HepG2 (cell line): Measurements from ENCODE around the gene SIN3A. TPM values are rescaled to one million over a fixed set of nuclear protein-coding genes. Genes with fewer than 3 reads are reported as not detected.

Source experiments
- ATAC-seq: fragments of 200-7000 bp; cut with Tn5 transposase; 3 replicates; pipeline ENCODE4 v1.9.1; 2020; ENCODE audit warnings: mild to moderate bottlenecking, moderate library complexity
- BruUV-seq: library from RNA; stranded (reverse); fragments of 400-500 nt; replicated peaks from 2 replicates; lab custom pipeline; 2021; lab: Mats Ljungman, UMichigan
- CTCF ChIA-PET: fragments of 300-600 bp; formaldehyde crosslinking; extraction: SDS; loops from one replicate; lab custom pipeline; 2021; ENCODE audit warnings: low total read pairs, inconsistent platforms, low intra/inter-chr PET ratio; lab: Yijun Ruan, JAX
- POLR2A ChIA-PET: fragments of 350-600 bp; sonication (Branson Sonifier 250); formaldehyde crosslinking; loops from one replicate; lab custom pipeline; 2020; ENCODE audit warnings: antibody characterized with exemption, inconsistent platforms; lab: Yijun Ruan, JAX
- DNase-seq: peaks from one replicate; pipeline ENCODE4 v3.0.0-alpha.2; 2015; ENCODE audit warnings: low spot score
- FAIRE-seq: peaks from 3 replicates; lab custom pipeline; 2011; peaks lifted over from hg19 to GRCh38; lab: Jason Lieb, UNC
- H2AFZ ChIP-seq: one replicate; pipeline ENCODE4 v1.6.1; 2011; ENCODE audit warnings: low read length, inconsistent platforms
- H3K27ac ChIP-seq: fragments of 300-600 bp; 3 replicates; pipeline ENCODE4 v1.8.0; 2011; ENCODE audit warnings: mixed run types, mild to moderate bottlenecking, mixed read lengths, low read length, inconsistent platforms; ENCODE audit not compliant: insufficient read depth; ENCODE audit errors: extremely low read length
- H3K27me3 ChIP-seq, 2 experiments: fragments of 200-600 bp in 1 of 2; 2 replicates in 1 of 2; 3 replicates in 1 of 2; pipeline versions ENCODE4 v1.6.0 to v1.8.0; 2011; ENCODE audit warnings: low read length in 2 of 2, mild to moderate bottlenecking in 2 of 2, moderate library complexity in 2 of 2, inconsistent platforms in 1 of 2; ENCODE audit not compliant: insufficient read depth in 2 of 2, control insufficient read depth in 1 of 2
- H3K36me3 ChIP-seq, 2 experiments: fragments of 200-600 bp in 1 of 2; replicated peaks in 1 of 2; 2 replicates in 1 of 2; 3 replicates in 1 of 2; pipeline versions ENCODE4 v1.5.1 to v1.8.0; 2011; ENCODE audit warnings: low read length in 2 of 2, inconsistent platforms in 1 of 2; ENCODE audit not compliant: insufficient read depth in 2 of 2, control insufficient read depth in 1 of 2
- H3K4me1 ChIP-seq: 2 replicates; pipeline ENCODE4 v1.5.1; 2012; ENCODE audit warnings: low read length, inconsistent platforms; ENCODE audit not compliant: insufficient read depth
- H3K4me2 ChIP-seq: 2 replicates; pipeline ENCODE4 v1.6.0; 2011; ENCODE audit warnings: low read depth, low read length, inconsistent platforms
- H3K4me3 ChIP-seq, 3 experiments: fragments of 200-600 bp in 1 of 3; sonication (generic), shearing (Covaris generic) in 1 of 3; replicated peaks in 1 of 3; 2 replicates each; pipeline ENCODE4 v1.5.1; 2011 to 2016; ENCODE audit warnings: low read length in 3 of 3, inconsistent platforms in 2 of 3, low read depth in 2 of 3, mild to moderate bottlenecking in 2 of 3, control low read depth in 1 of 3, mixed read lengths in 1 of 3; ENCODE audit not compliant: insufficient read depth in 1 of 3
- H3K79me2 ChIP-seq: one replicate; pipeline ENCODE4 v1.6.1; 2011; ENCODE audit warnings: low read length, inconsistent platforms; ENCODE audit not compliant: insufficient read depth
- H3K9ac ChIP-seq: 2 replicates; pipeline ENCODE4 v1.6.0; 2011; ENCODE audit warnings: mild to moderate bottlenecking, low read depth, low read length, inconsistent platforms; ENCODE audit not compliant: insufficient read depth
- H3K9me3 ChIP-seq: 2 replicates; pipeline ENCODE4 v1.5.1; 2012; ENCODE audit warnings: mild to moderate bottlenecking, low read length
- H4K20me1 ChIP-seq: 2 replicates; pipeline ENCODE4 v1.6.0; 2011; ENCODE audit warnings: inconsistent platforms, mild to moderate bottlenecking, low read length, moderate library complexity; ENCODE audit not compliant: insufficient read depth
- AKAP8 ChIP-seq: sonication (generic); formaldehyde crosslinking; IDR thresholded peaks from 2 replicates; pipeline ENCODE4 v1.5.1; 2020; ENCODE audit warnings: mild to moderate bottlenecking, missing genetic modification reagents
- CCDC6 ChIP-seq: sonication (generic); formaldehyde crosslinking; IDR thresholded peaks from 2 replicates; pipeline ENCODE4 v1.8.1; 2022; ENCODE audit warnings: mild to moderate bottlenecking, missing genetic modification reagents, moderate library complexity
- GABPA ChIP-seq, 2 experiments: IDR thresholded peaks; 2 replicates each; pipeline ENCODE4 v1.6.1; 2011 to 2016; ENCODE audit warnings: low read depth in 2 of 2, low read length in 1 of 2, missing biosample characterization in 1 of 2, missing genetic modification characterization in 1 of 2
- GATA4 ChIP-seq: sonication (generic); IDR thresholded peaks from 2 replicates; pipeline ENCODE4 v1.6.1; 2016; ENCODE audit warnings: antibody characterized with exemption, low read depth, borderline replicate concordance
- GATAD1 ChIP-seq: IDR thresholded peaks from 2 replicates; pipeline ENCODE4 v1.6.1; 2016; ENCODE audit warnings: missing genetic modification reagents, missing compliant biosample characterization
- GTF3A ChIP-seq: sonication (generic); formaldehyde crosslinking; conservative IDR thresholded peaks from 2 replicates; pipeline ENCODE4 v1.4.0; 2020; ENCODE audit warnings: mild to moderate bottlenecking, missing genetic modification reagents
- MTA3 ChIP-seq: sonication (generic); formaldehyde crosslinking; IDR thresholded peaks from 2 replicates; pipeline ENCODE4 v1.4.0; 2020; ENCODE audit warnings: missing genetic modification reagents
- TARDBP ChIP-seq: sonication (generic); formaldehyde crosslinking; IDR thresholded peaks from 2 replicates; pipeline ENCODE4 v1.8.0; 2022; ENCODE audit warnings: mild to moderate bottlenecking, missing genetic modification reagents
- U2AF2 ChIP-seq: fragments of 200-400 bp; formaldehyde crosslinking; IDR thresholded peaks from 2 replicates; pipeline ENCODE4 v1.6.1; 2017; ENCODE audit warnings: low read depth, mild to moderate bottlenecking, low read length
- ZNF124 ChIP-seq: sonication (generic); formaldehyde crosslinking; IDR thresholded peaks from 2 replicates; pipeline ENCODE4 v1.4.0; 2020; ENCODE audit warnings: missing genetic modification reagents
- ZNF235 ChIP-seq: sonication (generic); formaldehyde crosslinking; IDR thresholded peaks from 2 replicates; pipeline ENCODE4 v1.8.1; 2023; ENCODE audit warnings: mild to moderate bottlenecking, missing genetic modification reagents, borderline replicate concordance
- ZNF263 ChIP-seq: sonication (generic); formaldehyde crosslinking; IDR thresholded peaks from 2 replicates; pipeline ENCODE4 v1.4.0; 2020; ENCODE audit warnings: missing genetic modification reagents
- ZNF333 ChIP-seq: sonication (generic); formaldehyde crosslinking; IDR thresholded peaks from 2 replicates; pipeline ENCODE4 v1.4.0; 2020; ENCODE audit warnings: mild to moderate bottlenecking, missing genetic modification reagents, borderline replicate concordance
- ZNF512 ChIP-seq: sonication (generic); formaldehyde crosslinking; IDR thresholded peaks from 2 replicates; pipeline ENCODE4 v1.4.0; 2020; ENCODE audit warnings: mild to moderate bottlenecking, missing genetic modification reagents
- ZNF589 ChIP-seq: sonication (generic); formaldehyde crosslinking; conservative IDR thresholded peaks from 2 replicates; pipeline ENCODE4 v1.8.0; 2022; ENCODE audit warnings: mild to moderate bottlenecking, moderate library complexity, missing genetic modification reagents
- ZNF609 ChIP-seq: sonication (generic); formaldehyde crosslinking; IDR thresholded peaks from 2 replicates; pipeline ENCODE4 v1.4.0; 2020; ENCODE audit warnings: mild to moderate bottlenecking, missing genetic modification reagents, borderline replicate concordance
- ZSCAN30 ChIP-seq: sonication (generic); formaldehyde crosslinking; IDR thresholded peaks from 2 replicates; pipeline ENCODE4 v1.5.0; 2020; ENCODE audit warnings: mild to moderate bottlenecking, missing genetic modification reagents
- WGBS: methylation state at CpG from one replicate; pipeline ENCODE4 v1.1.6; 2017; ENCODE audit warnings: low lambda C conversion rate; 5-methylcytosine and 5-hydroxymethylcytosine counted together
- in situ Hi-C: cut with HindIII; loops from 2 replicates; pipeline ENCODE4 v1.10.0; 2017; ENCODE audit warnings: low pct_unique_long_range_greater_than_20kb; ENCODE audit not compliant: extremely low pct_ligation_motif_present
- intact Hi-C: fragments of 100-400 bp; cut with micrococcal nuclease; formaldehyde crosslinking; loops from one replicate; pipeline ENCODE4 v1.10.0; 2022; ENCODE audit not compliant: unreplicated experiment
- polyA plus RNA-seq, 8 experiments: library from polyadenylated mRNA; depleted of rRNA in 3 of 8; stranded (reverse) in 7 of 8; unstranded in 1 of 8; fragments of >200 nt; fragmentation: Illumina TruSeq in 4 of 8; extraction: Trizol in 4 of 8; gene quantifications; 2 replicates each; pipeline versions ENCODE4 v1.2.1 to v1.2.3, GENCODE V29; 2011 to 2016; ENCODE audit warnings: low read depth in 4 of 8, missing spikeins in 1 of 8, mixed read lengths in 1 of 8; ENCODE audit not compliant: insufficient read depth in 1 of 8
- total RNA-seq, 5 experiments: library from RNA; depleted of rRNA; stranded (reverse); fragments of >200 nt; fragmentation: Illumina TruSeq; extraction: Trizol; gene quantifications; 2 replicates each; pipeline ENCODE4 v1.2.3, GENCODE V29; 2016; ENCODE audit warnings: low read depth in 1 of 5

The SIN3A gene
- total and polyA plus RNA-seq, 2 of the 13 experiments (the other 11 are each of a cell fraction or from before 2014, with no cell fraction given): 16.1 to 28.1 TPM

GRCh38 chr15:75367913-75368688 lies 83.4 kb downstream of the SIN3A start, which contains the start of gene MAN2C1:
Gene MAN2C1, minus strand, starts transcription at chr15:75368607. Its CDS starts 24 bp downstream, at chr15:75368583.
- CTCF ChIA-PET: no interaction called here
- ATAC-seq: peak; percentile 91
- WGBS: 0% methylated on average over 5 of the region's 67 CpGs
- POLR2A ChIA-PET: interaction anchor here (0.6 to 4.7 kb wide), 33 partner anchors 8 to 590 kb away, joined by 3 to 185 read pairs (median 6); partner anchors contain the start of genes COMMD4, IMP3, NEIL1 and PPCDC
- H2AFZ ChIP-seq: peak within 1 kb of the TSS; percentile 31
- 0 out of 2 replicates have a peak, but pooled peaks cover 4% of the 10 kb centered on the region for H4K20me1 ChIP-seq
- H3K36me3 ChIP-seq: peaks cover 14 to 45% of the 10 kb centered on the region in 2 experiments
- no peaks in the 10 kb centered on the region for H3K9me3 ChIP-seq
- peak within 1 kb of the TSS; percentile 99 for H3K9ac ChIP-seq
- intact Hi-C loops (loop anchor here (1.0 to 10.0 kb wide), 3 partner anchors 21 to 317 kb away; partner anchors contain the start of genes NEIL1 and SIN3A), in situ Hi-C loops (loop anchor here (5.0 to 10.0 kb wide), 2 partner anchors 84 to 277 kb away; partner anchors contain the start of genes IMP3, SIN3A and SNX33)
- peak; percentile 99 for FAIRE-seq
- no TSS peak for BruUV-seq
- DNase-seq: peak; percentile 95
- peak within 1 kb of the TSS; percentile 80 to 92 (median 91) for H3K4me3 ChIP-seq
- peaks cover 5% of the 10 kb centered on the region for H3K79me2 ChIP-seq
- peaks cover 39% of the 10 kb centered on the region for H3K4me1 ChIP-seq
- no peaks in the 10 kb centered on the region for H3K27me3 ChIP-seq
- H3K4me2 ChIP-seq: peak within 1 kb of the TSS; percentile 98
- H3K27ac ChIP-seq: peak within 1 kb of the TSS; percentile 98
- 0 out of 2 replicates have a peak, but pooled peaks have one; percentile 44 for TF ChIP-seq ZNF263
- TF ChIP-seq GABPA (IDR thresholded peaks at IDR 0.05; ENCODE audit: low read depth, low read length): peak; percentile 93
- peak; percentile 96 for TF ChIP-seq GABPA (CRISPR knock-in tag; IDR thresholded peaks at IDR 0.05; ENCODE audit: low read depth)
- TF ChIP-seq ZNF589 (CRISPR knock-in tag): peak; percentile 56; the same call in 1 of the 2 replicates
- peak; percentile 94 for TF ChIP-seq GATAD1 (CRISPR knock-in tag)
- TF ChIP-seq GATA4: peak; percentile 44; the same call in 1 of the 2 replicates
- no peak; the same call in 1 of the 2 replicates for TF ChIP-seq ZNF333
- peak; percentile 49 for TF ChIP-seq ZNF609 (CRISPR knock-in tag)
- TF ChIP-seq CCDC6 (CRISPR knock-in tag): peak; percentile 36; the same call in 1 of the 2 replicates
- TF ChIP-seq ZNF235: no peak
- TF ChIP-seq TARDBP (CRISPR knock-in tag): peak; percentile 86
- TF ChIP-seq MTA3 (CRISPR knock-in tag): 0 out of 2 replicates have a peak, but pooled peaks have one; percentile 61
- TF ChIP-seq GTF3A: peak; percentile 65; the same call in 1 of the 2 replicates
- TF ChIP-seq AKAP8 (CRISPR knock-in tag): peak; percentile 43; the same call in 1 of the 2 replicates
- TF ChIP-seq ZNF512 (CRISPR knock-in tag): no peak
- TF ChIP-seq U2AF2: no peak
- peak; percentile 37 for TF ChIP-seq ZNF124 (CRISPR knock-in tag)
- no peak for TF ChIP-seq ZSCAN30 (CRISPR knock-in tag)
